NCI-H1417 treated with DMSO at 0.1 percent for 48 hours (cell line): ENCODE measurements around the gene C19orf25.
A peak's percentile ranks its signal among the peaks of the same experiment; 100 is the strongest.
"Not testable (repeated sequence)": the region's sequence is repeated elsewhere in the genome, so short reads cannot be mapped to it uniquely, and the experiment has no call there.

Source experiments
- DNase-seq: peaks from one replicate; lab custom pipeline; 2025; lab: John Stamatoyannopoulos, UW

C19orf25 gene

GRCh38 chr19:1481893-1482360 is 2.9 kb upstream of the C19orf25 start:
- no peak for DNase-seq

DNA sequence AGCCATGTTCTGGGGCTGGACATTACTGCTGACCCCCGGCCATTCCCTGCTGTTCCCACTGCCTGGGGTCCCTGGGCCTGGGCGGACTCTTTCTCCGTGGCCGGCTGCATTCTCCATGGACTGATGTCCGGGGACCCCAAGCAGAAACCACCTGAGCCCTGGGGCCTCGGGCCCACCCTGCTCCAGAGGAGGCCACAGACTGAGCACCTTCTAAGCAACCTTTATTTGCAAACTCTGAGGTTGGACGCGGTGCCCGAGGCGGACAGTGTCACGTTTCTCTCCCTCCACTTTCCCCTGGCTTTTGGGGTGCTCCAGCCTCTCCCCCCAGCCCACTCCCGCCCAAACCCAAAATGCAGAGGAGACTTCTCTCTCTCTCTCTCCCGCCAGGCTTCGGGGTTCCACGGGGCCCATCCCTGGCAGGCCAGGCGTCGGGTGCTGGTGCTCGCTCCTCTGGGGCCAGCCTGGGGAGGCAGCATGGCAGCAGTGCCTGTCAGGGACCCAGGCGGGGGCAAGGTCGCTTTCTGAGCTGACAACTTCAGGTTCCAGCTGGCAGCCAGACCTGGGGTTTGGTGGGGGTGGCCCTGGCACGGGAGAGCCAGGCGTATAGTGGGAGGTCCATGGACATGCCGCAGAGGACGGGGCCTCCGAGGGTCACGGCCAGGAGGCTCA is 2.3 kb upstream of the C19orf25 start:
- DNase-seq, result no peak

GRCh38 chr19:1477056-1477455 is 2.0 kb downstream of the C19orf25 start:
- DNase-seq, result not testable (repeated sequence)

GRCh38 chr19:1475751-1476437 is 3.1 kb downstream of the C19orf25 start:
- no peak for DNase-seq

- no peak for DNase-seq
These were observed 4.2 kb downstream of the C19orf25 start for GRCh38 chr19:1474765-1475351.

- DNase-seq, result no peak
These were observed 4.8 kb downstream of the C19orf25 start for GRCh38 chr19:1474011-1474764.

GRCh38 chr19:1473085-1473851 is 5.7 kb downstream of the C19orf25 start:
- DNase-seq, result no peak

- DNase-seq, result no peak
These were observed 6.6 kb downstream of the C19orf25 start for GRCh38 chr19:1472231-1473084.

GRCh38 chr19:1471515-1472160 is 7.4 kb downstream of the C19orf25 start:
- DNase-seq, result no peak

DNA sequence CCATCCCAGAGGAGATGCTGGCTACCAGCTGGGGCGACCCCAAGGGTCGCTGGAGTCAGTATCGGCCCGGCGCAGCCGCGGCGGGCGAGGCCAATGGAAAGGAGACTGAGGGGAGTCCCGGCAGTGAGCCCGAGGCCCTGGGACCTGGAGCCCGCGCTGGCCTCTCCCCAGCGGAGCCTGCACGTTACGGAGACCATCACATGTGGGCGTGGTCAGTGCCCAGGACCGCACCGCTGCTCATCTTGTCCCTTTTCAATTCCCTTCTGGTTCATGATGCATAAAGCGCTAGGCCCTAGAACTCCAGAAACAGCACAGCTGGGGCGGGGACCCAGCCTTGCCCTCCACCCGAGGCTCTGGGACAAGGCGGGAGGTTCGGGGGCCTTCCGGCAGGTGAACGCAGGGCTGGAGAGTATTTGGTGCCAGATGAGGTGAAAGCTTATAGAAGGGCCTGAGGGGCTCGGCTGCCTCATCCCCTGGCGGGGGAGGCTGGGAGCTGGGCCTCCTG is 8.0 kb downstream of the C19orf25 start:
- no peak for DNase-seq

DNA sequence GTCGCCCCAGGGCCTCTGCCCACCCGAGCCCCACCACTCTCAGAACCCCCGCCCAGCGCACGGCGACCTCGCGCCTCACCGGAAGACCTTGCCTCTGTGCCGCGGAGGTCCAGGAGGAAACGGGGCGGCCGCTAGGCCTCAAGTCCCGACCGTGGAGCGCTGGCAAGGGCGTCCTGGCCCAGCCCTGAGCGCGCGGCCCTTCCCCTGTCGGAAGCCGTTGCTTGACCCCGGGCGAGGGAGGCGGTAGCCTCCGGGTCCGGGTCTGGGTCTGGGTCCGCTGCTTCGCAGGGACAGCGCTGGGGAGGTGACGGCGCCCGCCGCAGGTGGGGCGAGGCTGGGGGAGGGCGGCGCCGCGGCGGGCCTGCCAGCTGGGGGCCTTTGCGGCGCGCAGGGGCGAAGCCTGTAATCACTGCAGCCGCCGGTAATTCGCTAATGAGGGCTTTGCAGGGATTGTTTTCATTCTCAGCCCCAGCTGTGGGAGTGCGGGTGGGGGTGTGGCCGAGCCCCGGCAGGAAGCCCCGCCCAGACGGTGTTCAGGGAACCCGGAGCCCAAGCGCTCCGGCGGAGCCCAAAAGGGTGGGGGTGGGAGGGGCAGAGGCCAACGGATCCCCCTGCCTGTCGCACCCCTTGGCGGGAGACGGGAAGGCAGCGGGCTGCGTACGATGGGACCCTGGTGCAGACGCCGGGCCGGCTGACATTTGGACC is 8.6 kb downstream of the C19orf25 start:
- peak; percentile 78 for DNase-seq

GRCh38 chr19:1470055-1470304 is 9.0 kb downstream of the C19orf25 start:
- DNase-seq, result no peak

- DNase-seq, result no peak
These were observed 9.6 kb downstream of the C19orf25 start for GRCh38 chr19:1469255-1470054.

DNA sequence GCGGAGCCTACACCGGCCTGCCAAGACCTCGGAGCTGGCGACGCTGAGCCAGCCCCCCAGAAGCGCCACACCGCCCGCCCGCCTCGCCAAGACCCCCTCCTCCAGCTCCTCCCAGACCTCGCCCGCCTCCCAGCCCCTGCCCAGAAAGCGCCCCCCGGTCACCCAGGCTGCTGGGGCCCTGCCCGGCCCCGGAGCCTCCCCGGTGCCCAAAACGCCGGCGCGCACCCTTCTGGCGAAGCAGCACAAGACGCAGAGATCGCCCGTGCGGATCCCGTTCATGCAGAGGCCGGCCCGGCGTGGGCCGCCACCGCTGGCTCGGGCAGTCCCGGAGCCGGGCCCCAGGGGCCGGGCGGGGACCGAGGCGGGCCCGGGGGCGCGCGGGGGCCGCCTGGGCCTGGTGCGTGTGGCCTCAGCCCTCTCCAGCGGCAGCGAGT is 10.2 kb downstream of the C19orf25 start:
- DNase-seq, result no peak

DNA sequence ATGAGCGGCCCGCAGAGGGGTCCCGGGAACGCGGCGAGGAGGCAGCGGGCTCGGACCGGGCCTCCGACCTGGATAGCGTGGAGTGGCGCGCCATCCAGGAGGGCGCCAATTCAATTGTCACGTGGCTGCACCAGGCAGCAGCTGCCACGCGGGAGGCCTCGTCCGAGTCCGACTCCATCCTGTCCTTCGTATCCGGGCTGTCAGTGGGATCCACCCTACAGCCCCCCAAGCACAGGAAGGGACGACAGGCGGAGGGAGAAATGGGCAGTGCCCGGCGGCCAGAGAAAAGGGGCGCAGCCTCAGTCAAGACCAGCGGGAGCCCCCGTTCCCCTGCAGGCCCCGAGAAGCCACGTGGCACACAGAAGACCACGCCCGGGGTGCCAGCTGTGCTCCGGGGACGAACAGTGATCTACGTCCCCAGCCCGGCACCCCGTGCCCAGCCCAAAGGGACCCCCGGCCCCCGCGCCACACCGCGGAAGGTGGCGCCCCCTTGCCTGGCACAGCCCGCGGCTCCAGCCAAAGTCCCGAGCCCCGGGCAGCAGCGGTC is 10.7 kb downstream of the C19orf25 start:
- no peak for DNase-seq

- DNase-seq, result no peak
These were observed 11.3 kb downstream of the C19orf25 start for GRCh38 chr19:1467490-1468273.

- no peak for DNase-seq
These were observed 11.9 kb downstream of the C19orf25 start for GRCh38 chr19:1467215-1467489.
